ENCODE results near the gene MLXIP. TPM values are rescaled to one million over a fixed set of nuclear protein-coding genes. Genes with fewer than 3 reads are reported as not detected.

The MLXIP gene
- total RNA-seq (2014; rRNA removed; shearing (Covaris generic)) (6.4 and 7.1 TPM in 2 replicates), polyA plus RNA-seq (2016; fragmentation: Nextera tagmentation; extraction: Ambion mirVana) (7.4 and 7.5 TPM in 2 replicates)

- Histone ChIP-seq H3K36me3 (ENCODE audit: low read depth) (no peaks in the 10 kb centered on the region), H3K9ac (peak within 1 kb of the TSS; percentile 84), H3K27ac (peak within 1 kb of the TSS; percentile 86), H2AFZ (peak within 1 kb of the TSS; percentile 91), H3K79me2 (ENCODE audit: insufficient read depth) (peaks cover 36% of the 10 kb centered on the region), H3F3A (ENCODE audit: insufficient read depth) (peaks cover 39% of the 10 kb centered on the region), H3K9me3 (ENCODE audit: low read depth) (no peaks in the 10 kb centered on the region), H3K9me2 (ENCODE audit: insufficient read depth) (no peaks in the 10 kb centered on the region), H4K20me1 (ENCODE audit: insufficient read depth) (no peaks in the 10 kb centered on the region), H3K4me2 (ENCODE audit: unreplicated experiment) (peak within 1 kb of the TSS; percentile 94), H3K27me3 (replicated peaks; ENCODE audit: insufficient read depth) (no peaks in the 10 kb centered on the region), H3K4me3 (peak within 1 kb of the TSS; percentile 78), H3K4me1 (ENCODE audit: insufficient read depth) (peaks cover 20% of the 10 kb centered on the region)
- 1 to 2% methylated on average over 61 to 67 of the region's 113 CpGs for WGBS, 2 experiments (ENCODE audit: low coverage in 1 of 2, low lambda C conversion rate in 2 of 2, missing lambda C conversion rate in 2 of 2)
- peak; percentile 98 for DNase-seq
- in situ Hi-C loops (cut with MboI) = no loop called here
- TF ChIP-seq EZH2 (IDR thresholded peaks at IDR 0.05; ENCODE audit: insufficient read depth, poor library complexity, severe bottlenecking) = no peak
- TF ChIP-seq EZH2phosphoT487 (IDR thresholded peaks at IDR 0.05; ENCODE audit: insufficient read depth, low read depth) = no peak
These were observed at the start of gene MLXIP for GRCh38 chr12:122078141-122079032. MLXIP (plus strand) TSS chr12:122078756; CDS start chr12:122078854, 98 bp downstream.

GRCh38 chr12:122028905-122029560 is 49.5 kb upstream of the MLXIP start:
- Histone ChIP-seq H4K20me1 (ENCODE audit: insufficient read depth) (no peaks in the 10 kb centered on the region), H3F3A (ENCODE audit: insufficient read depth) (no peaks in the 10 kb centered on the region), H2AFZ (no peak overlapping the region), H3K9ac (no peak overlapping the region), H3K27ac (no peak overlapping the region), H3K9me3 (ENCODE audit: low read depth) (no peaks in the 10 kb centered on the region), H3K79me2 (ENCODE audit: insufficient read depth) (peaks cover 10% of the 10 kb centered on the region), H3K4me3 (no peak overlapping the region), H3K27me3 (replicated peaks; ENCODE audit: insufficient read depth) (no peaks in the 10 kb centered on the region), H3K4me2 (ENCODE audit: unreplicated experiment) (no peak overlapping the region), H3K4me1 (ENCODE audit: insufficient read depth) (no peaks in the 10 kb centered on the region), H3K36me3 (ENCODE audit: low read depth) (no peaks in the 10 kb centered on the region), H3K9me2 (ENCODE audit: insufficient read depth) (no peaks in the 10 kb centered on the region)
- in situ Hi-C loops (cut with MboI) = no loop called here
- no peak for TF ChIP-seq EZH2 (IDR thresholded peaks at IDR 0.05; ENCODE audit: insufficient read depth, poor library complexity, severe bottlenecking)
- DNase-seq = no peak
- whole genome bisulfite sequencing, 2 experiments (ENCODE audit: low coverage in 1 of 2, low lambda C conversion rate in 2 of 2, missing lambda C conversion rate in 2 of 2) = 92 to 94% methylated on average over 22 to 23 of the region's 23 CpGs

GRCh38 chr12:122029620-122030423 is 48.7 kb upstream of the MLXIP start:
- Histone ChIP-seq H2AFZ (no peak overlapping the region), H3K9me3 (ENCODE audit: low read depth) (no peaks in the 10 kb centered on the region), H4K20me1 (ENCODE audit: insufficient read depth) (no peaks in the 10 kb centered on the region), H3K4me2 (ENCODE audit: unreplicated experiment) (no peak overlapping the region), H3F3A (ENCODE audit: insufficient read depth) (no peaks in the 10 kb centered on the region), H3K9ac (no peak overlapping the region), H3K36me3 (ENCODE audit: low read depth) (no peaks in the 10 kb centered on the region), H3K4me3 (no peak overlapping the region), H3K9me2 (ENCODE audit: insufficient read depth) (no peaks in the 10 kb centered on the region), H3K27ac (no peak overlapping the region), H3K4me1 (ENCODE audit: insufficient read depth) (no peaks in the 10 kb centered on the region), H3K79me2 (ENCODE audit: insufficient read depth) (peaks cover 8% of the 10 kb centered on the region; the same call in 1 of the 2 replicates), H3K27me3 (replicated peaks; ENCODE audit: insufficient read depth) (no peaks in the 10 kb centered on the region)
- no peak for DNase-seq
- in situ Hi-C loops (cut with MboI) = no loop called here
- TF ChIP-seq EZH2phosphoT487 (IDR thresholded peaks at IDR 0.05; ENCODE audit: insufficient read depth, low read depth) (no peak), EZH2 (IDR thresholded peaks at IDR 0.05; ENCODE audit: insufficient read depth, poor library complexity, severe bottlenecking) (no peak)
- 93% methylated on average over 27 to 28 of the region's 28 CpGs for WGBS, 2 experiments (ENCODE audit: low coverage in 1 of 2, low lambda C conversion rate in 2 of 2, missing lambda C conversion rate in 2 of 2)

- Histone ChIP-seq H2AFZ (no peak overlapping the region), H3K27ac (no peak overlapping the region), H3K27me3 (replicated peaks; ENCODE audit: insufficient read depth) (no peaks in the 10 kb centered on the region), H3F3A (ENCODE audit: insufficient read depth) (no peaks in the 10 kb centered on the region), H3K4me2 (ENCODE audit: unreplicated experiment) (no peak overlapping the region), H3K9me3 (ENCODE audit: low read depth) (no peaks in the 10 kb centered on the region), H3K9ac (no peak overlapping the region), H3K9me2 (ENCODE audit: insufficient read depth) (no peaks in the 10 kb centered on the region), H3K4me1 (ENCODE audit: insufficient read depth) (no peaks in the 10 kb centered on the region), H4K20me1 (ENCODE audit: insufficient read depth) (no peaks in the 10 kb centered on the region), H3K36me3 (ENCODE audit: low read depth) (no peaks in the 10 kb centered on the region), H3K79me2 (ENCODE audit: insufficient read depth) (peaks cover 4% of the 10 kb centered on the region; the same call in 1 of the 2 replicates), H3K4me3 (no peak overlapping the region)
- TF ChIP-seq EZH2 (IDR thresholded peaks at IDR 0.05; ENCODE audit: insufficient read depth, poor library complexity, severe bottlenecking) = no peak
- TF ChIP-seq EZH2phosphoT487 (IDR thresholded peaks at IDR 0.05; ENCODE audit: insufficient read depth, low read depth) = no peak
- in situ Hi-C loops (cut with MboI) = no loop called here
- WGBS, 2 experiments (ENCODE audit: low coverage in 1 of 2, low lambda C conversion rate in 2 of 2, missing lambda C conversion rate in 2 of 2) = 97 to 99% methylated on average over 13 of the region's 13 CpGs
- no peak for DNase-seq
These were observed 48.0 kb upstream of the MLXIP start for GRCh38 chr12:122030424-122031035.

All from GM23248 (cell line).